22Rv1 (cell line): ENCODE data around the gene EXOC3L1.

Source experiments
- CTCF ChIP-seq: fragments of 450-650 bp; IDR thresholded peaks from 2 replicates; pipeline ENCODE4 v1.5.1; 2017; ENCODE audit warnings: mild to moderate bottlenecking
- ZFX ChIP-seq: fragments of 450-650 bp; IDR thresholded peaks from 2 replicates; pipeline ENCODE4 v1.6.1; 2017; ENCODE audit warnings: antibody characterized with exemption, borderline replicate concordance

GRCh38 chr16:67230809-67231660, 41.1 kb upstream of the EXOC3L1 start:
- TF ChIP-seq CTCF = no peak
- no peak for TF ChIP-seq ZFX
